K562 (cell line): Measurements from ENCODE around the gene FAM114A1. TPM values are rescaled to one million over a fixed set of nuclear protein-coding genes. Genes with fewer than 3 reads are reported as not detected.

ENCODE experiments used
- ATF7 ChIP-seq: fragments of 450-650 bp; IDR thresholded peaks from 2 replicates; pipeline ENCODE4 v1.7.1; 2014; ENCODE audit warnings: mild to moderate bottlenecking, moderate library complexity
- BRD9 ChIP-seq: fragments of 450-650 bp; IDR thresholded peaks from 2 replicates; pipeline ENCODE4 v1.6.1; 2018; ENCODE audit warnings: low read depth; ENCODE audit not compliant: partially characterized antibody
- CXXC5 ChIP-seq: fragments of 250-450 bp; sonication (Bioruptor Pico); IDR thresholded peaks from 2 replicates; pipeline ENCODE4 v1.8.0; 2022; ENCODE audit warnings: inconsistent platforms, mild to moderate bottlenecking, moderate library complexity
- DPF2 ChIP-seq: fragments of 450-650 bp; IDR thresholded peaks from 2 replicates; pipeline ENCODE4 v1.6.1; 2016
- ELF1 ChIP-seq: fragments of 200-800 bp; sonication (Bioruptor generic); IDR thresholded peaks from 2 replicates; pipeline ENCODE4 v1.6.1; 2016; ENCODE audit warnings: missing genetic modification characterization, missing compliant biosample characterization
- ETV5 ChIP-seq: sonication (generic); formaldehyde crosslinking; IDR thresholded peaks from 2 replicates; pipeline ENCODE4 v1.4.0; 2020; ENCODE audit warnings: low read depth, mild to moderate bottlenecking, missing genetic modification reagents
- FOS ChIP-seq: IDR thresholded peaks from 3 replicates; pipeline ENCODE4 v1.6.1; 2011; ENCODE audit not compliant: insufficient read length; ENCODE audit errors: extremely low read depth
- FOSL1 ChIP-seq: fragments of 200-800 bp; sonication (Bioruptor generic); conservative IDR thresholded peaks from 2 replicates; pipeline ENCODE4 v1.6.1; 2016; ENCODE audit warnings: missing genetic modification characterization, missing compliant biosample characterization
- FOXK2 ChIP-seq, 2 experiments: fragments of 450-650 bp; IDR thresholded peaks in 1 of 2; conservative IDR thresholded peaks in 1 of 2; 2 replicates each; pipeline ENCODE4 v1.6.1; 2016; ENCODE audit warnings: low read depth in 2 of 2, mild to moderate bottlenecking in 1 of 2
- GABPA ChIP-seq: fragments of 200-800 bp; sonication (Bioruptor generic); conservative IDR thresholded peaks from 2 replicates; pipeline ENCODE4 v1.6.1; 2016; ENCODE audit warnings: low read depth, missing genetic modification characterization, missing compliant biosample characterization
- GABPB1 ChIP-seq: sonication (generic); formaldehyde crosslinking; IDR thresholded peaks from 2 replicates; pipeline ENCODE4 v1.8.0; 2022; ENCODE audit warnings: mild to moderate bottlenecking, missing genetic modification reagents
- MAFK ChIP-seq: IDR thresholded peaks from 2 replicates; pipeline ENCODE4 v1.6.1; 2011; ENCODE audit warnings: low read length, improper control_type of control experiment
- MEIS2 ChIP-seq: fragments of 450-650 bp; IDR thresholded peaks from 2 replicates; pipeline ENCODE4 v1.6.1; 2014; ENCODE audit warnings: mild to moderate bottlenecking; ENCODE audit not compliant: partially characterized antibody
- MTA2 ChIP-seq: fragments of 450-650 bp; IDR thresholded peaks from 2 replicates; pipeline ENCODE4 v1.6.1; 2016; ENCODE audit warnings: low read depth
- NCOA1 ChIP-seq: fragments of 450-650 bp; IDR thresholded peaks from 2 replicates; pipeline ENCODE4 v1.6.1; 2016; ENCODE audit warnings: low read depth
- POU5F1 ChIP-seq: fragments of 150-350 bp; IDR thresholded peaks from 2 replicates; pipeline ENCODE4 v1.6.1; 2014; ENCODE audit warnings: borderline replicate concordance, low read length, low read depth, mild to moderate bottlenecking; ENCODE audit not compliant: partially characterized antibody
- RCOR1 ChIP-seq, 2 experiments: IDR thresholded peaks; 2 replicates each; pipeline ENCODE4 v1.6.1; 2012; ENCODE audit warnings: low read depth in 2 of 2, low read length in 2 of 2, borderline replicate concordance in 1 of 2, improper control_type of control experiment in 1 of 2
- SMARCA4 ChIP-seq: fragments of 450-650 bp; IDR thresholded peaks from 2 replicates; pipeline ENCODE4 v1.6.1; 2016
- SPI1 ChIP-seq: IDR thresholded peaks from 2 replicates; pipeline ENCODE4 v1.6.1; 2011; ENCODE audit warnings: low read depth, low read length, control low read depth, borderline replicate concordance
- SUPT5H ChIP-seq: fragments of 450-650 bp; IDR thresholded peaks from 2 replicates; pipeline ENCODE4 v1.6.1; 2016
- TRIM24 ChIP-seq, 2 experiments: fragments of 450-650 bp; IDR thresholded peaks; 2 replicates each; pipeline ENCODE4 v1.6.1; 2016
- ZNF584 ChIP-seq: fragments of 200-800 bp; sonication (Bioruptor generic); IDR thresholded peaks from 2 replicates; pipeline ENCODE4 v1.6.1; 2016; ENCODE audit warnings: low read depth, mild to moderate bottlenecking, missing genetic modification characterization, missing compliant biosample characterization
- polyA plus RNA-seq, 8 experiments: library from polyadenylated mRNA; depleted of rRNA in 4 of 8; stranded (reverse) in 5 of 8; unstranded in 3 of 8; fragments of >200 nt; fragmentation: Nextera tagmentation in 2 of 8; fragmentation: Illumina TruSeq in 1 of 8; extraction: Ambion mirVana in 2 of 8; extraction: Trizol in 1 of 8; gene quantifications; 2 replicates each; pipeline versions ENCODE4 v1.2.1 to v1.2.3, GENCODE V29; 2011 to 2014; ENCODE audit warnings: inconsistent platforms in 1 of 8, missing spikeins in 1 of 8
- total RNA-seq, 7 experiments: library from RNA; depleted of rRNA in 6 of 7; stranded (reverse); fragments of >200 nt in 6 of 7; fragmentation: Illumina TruSeq in 2 of 7; extraction: Trizol in 2 of 7; gene quantifications; 2 replicates each; pipeline versions ENCODE4 v1.2.1 to v1.2.3, GENCODE V29; 2011 to 2021; ENCODE audit warnings: low replicate concordance in 1 of 7
- TF ChIP-seq, protein P1 (sequence below): sonication (generic); formaldehyde crosslinking; IDR thresholded peaks from 2 replicates; pipeline ENCODE4 v1.9.0; 2022; ENCODE audit warnings: mild to moderate bottlenecking, missing genetic modification reagents
- TF ChIP-seq, protein P2 (sequence below): fragments of 450-650 bp; IDR thresholded peaks from one replicate; pipeline ENCODE4 v1.6.1; 2018; ENCODE audit warnings: mild to moderate bottlenecking, moderate library complexity; ENCODE audit not compliant: partially characterized antibody
- TF ChIP-seq, protein P3 (sequence below): fragments of 450-650 bp; IDR thresholded peaks from 2 replicates; pipeline ENCODE4 v1.6.1; 2016; ENCODE audit warnings: antibody characterized with exemption
- TF ChIP-seq, protein P4 (sequence below), 2 experiments: fragments of 450-650 bp in 1 of 2; sonication (generic) in 1 of 2; formaldehyde crosslinking in 1 of 2; IDR thresholded peaks in 1 of 2; conservative IDR thresholded peaks in 1 of 2; 2 replicates each; pipeline versions ENCODE4 v1.6.1 to v1.8.1; 2016 to 2023; ENCODE audit warnings: mild to moderate bottlenecking in 2 of 2, moderate library complexity in 2 of 2, inconsistent platforms in 1 of 2, missing genetic modification reagents in 1 of 2

Gene FAM114A1
- total and polyA plus RNA-seq, 9 of the 15 experiments (the other 6 are each of a cell fraction or from before 2014, with no cell fraction given) = 1.8 to 12.0 (median 4.3) TPM

DNA sequence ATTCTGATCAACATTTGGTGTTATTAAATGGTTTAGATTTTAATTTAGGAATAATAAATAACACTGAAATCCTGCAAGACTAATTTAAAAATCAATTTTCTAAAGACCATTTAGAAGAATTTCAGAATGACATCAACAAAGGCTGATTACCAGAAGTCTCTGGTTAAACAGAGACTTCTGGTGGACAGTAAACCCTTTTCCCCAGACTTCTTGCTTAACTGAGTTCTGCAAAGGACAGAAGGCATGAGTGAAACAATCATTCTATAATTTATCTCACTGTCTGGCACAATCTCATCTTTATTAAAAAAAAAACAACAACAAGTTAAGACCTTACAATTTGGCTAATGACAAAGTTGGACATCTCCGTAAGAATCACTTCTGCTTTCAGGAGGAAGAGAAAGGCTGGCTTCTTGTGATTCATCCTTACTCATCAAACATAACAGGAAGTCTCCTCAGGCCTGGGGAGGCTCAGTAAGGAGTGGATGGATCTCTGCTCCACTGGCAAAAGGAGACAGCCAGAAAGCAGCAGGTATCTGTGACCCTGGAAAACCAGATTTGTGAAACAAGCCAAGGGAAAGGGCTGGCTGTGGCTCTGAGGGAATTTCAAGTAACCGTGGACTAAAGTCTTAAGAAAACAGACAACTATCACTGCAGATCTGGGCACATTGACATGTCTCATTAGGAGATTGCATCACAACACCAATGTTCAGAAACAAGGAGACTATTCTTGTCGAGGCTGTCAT is 10.1 kb upstream of the FAM114A1 start (continued):
- TF ChIP-seq POU5F1 (no peak), ETV5 (CRISPR knock-in tag) (peak; percentile 70; the same call in 1 of the 2 replicates), ELF1 (tag) (peak; percentile 62), FOXK2 (conservative IDR thresholded peaks at IDR 0.05 in 1 of 2, IDR thresholded peaks at IDR 0.05 in 1 of 2; ENCODE audit: low read depth in 2 of 2) (peak in 1 of 2 experiments; percentile 18; a peak in 1 of 4 replicates), NCOA1 (no peak), FOS (peak; percentile 62), ATF7 (peak; percentile 28; the same call in 1 of the 2 replicates), MTA2 (0 out of 2 replicates have a peak, but pooled peaks have one; percentile 5), ZNF584 (peak; percentile 83; the same call in 1 of the 2 replicates), RCOR1 (IDR thresholded peaks at IDR 0.05; ENCODE audit: borderline replicate concordance in 1 of 2, low read depth in 2 of 2, low read length in 2 of 2) (peak in 1 of 2 experiments; percentile 79; a peak in 1 of 4 replicates), SUPT5H (peak; percentile 30; the same call in 1 of the 2 replicates), DPF2 (peak; percentile 91), GABPA (tag) (peak; percentile 50), CXXC5 (no peak), TRIM24 (IDR thresholded peaks at IDR 0.05) (peak in 1 of 2 experiments; percentile 53; a peak in 2 of 4 replicates), MEIS2 (peak; percentile 19), GABPB1 (CRISPR knock-in tag) (0 out of 2 replicates have a peak, but pooled peaks have one; percentile 25), SPI1 (peak; percentile 98), FOSL1 (tag) (peak; percentile 98), SMARCA4 (peak; percentile 87), MAFK (peak; percentile 25; the same call in 1 of the 2 replicates), BRD9 (peak; percentile 78)
- TF ChIP-seq, protein P1, sequence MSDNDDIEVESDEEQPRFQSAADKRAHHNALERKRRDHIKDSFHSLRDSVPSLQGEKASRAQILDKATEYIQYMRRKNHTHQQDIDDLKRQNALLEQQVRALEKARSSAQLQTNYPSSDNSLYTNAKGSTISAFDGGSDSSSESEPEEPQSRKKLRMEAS (CRISPR knock-in tag) = no peak
- TF ChIP-seq, protein P2, sequence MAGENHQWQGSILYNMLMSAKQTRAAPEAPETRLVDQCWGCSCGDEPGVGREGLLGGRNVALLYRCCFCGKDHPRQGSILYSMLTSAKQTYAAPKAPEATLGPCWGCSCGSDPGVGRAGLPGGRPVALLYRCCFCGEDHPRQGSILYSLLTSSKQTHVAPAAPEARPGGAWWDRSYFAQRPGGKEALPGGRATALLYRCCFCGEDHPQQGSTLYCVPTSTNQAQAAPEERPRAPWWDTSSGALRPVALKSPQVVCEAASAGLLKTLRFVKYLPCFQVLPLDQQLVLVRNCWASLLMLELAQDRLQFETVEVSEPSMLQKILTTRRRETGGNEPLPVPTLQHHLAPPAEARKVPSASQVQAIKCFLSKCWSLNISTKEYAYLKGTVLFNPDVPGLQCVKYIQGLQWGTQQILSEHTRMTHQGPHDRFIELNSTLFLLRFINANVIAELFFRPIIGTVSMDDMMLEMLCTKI = no peak
- TF ChIP-seq, protein P3, sequence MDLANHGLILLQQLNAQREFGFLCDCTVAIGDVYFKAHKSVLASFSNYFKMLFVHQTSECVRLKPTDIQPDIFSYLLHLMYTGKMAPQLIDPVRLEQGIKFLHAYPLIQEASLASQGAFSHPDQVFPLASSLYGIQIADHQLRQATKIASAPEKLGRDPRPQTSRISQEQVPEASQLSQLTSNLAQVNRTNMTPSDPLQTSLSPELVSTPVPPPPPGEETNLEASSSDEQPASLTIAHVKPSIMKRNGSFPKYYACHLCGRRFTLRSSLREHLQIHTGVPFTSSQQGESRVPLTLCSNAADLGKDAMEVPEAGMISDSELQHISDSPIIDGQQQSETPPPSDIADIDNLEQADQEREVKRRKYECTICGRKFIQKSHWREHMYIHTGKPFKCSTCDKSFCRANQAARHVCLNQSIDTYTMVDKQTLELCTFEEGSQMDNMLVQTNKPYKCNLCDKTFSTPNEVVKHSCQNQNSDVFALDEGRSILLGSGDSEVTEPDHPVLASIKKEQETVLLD = peak; percentile 39; the same call in 1 of the 2 replicates
- TF ChIP-seq, protein P4, sequence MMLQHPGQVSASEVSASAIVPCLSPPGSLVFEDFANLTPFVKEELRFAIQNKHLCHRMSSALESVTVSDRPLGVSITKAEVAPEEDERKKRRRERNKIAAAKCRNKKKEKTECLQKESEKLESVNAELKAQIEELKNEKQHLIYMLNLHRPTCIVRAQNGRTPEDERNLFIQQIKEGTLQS (IDR thresholded peaks at IDR 0.05) = peak; percentile 88
- TF ChIP-seq, protein P4 (CRISPR knock-in tag; conservative IDR thresholded peaks at IDR 0.05) = no peak
